Hepatocyte (in vitro differentiated cells): ENCODE data around the gene SPOUT1. TPM values are rescaled to one million over a fixed set of nuclear protein-coding genes. Genes with fewer than 3 reads are reported as not detected.

Experiments
- DNase-seq: peaks from one replicate; pipeline ENCODE4 v3.0.0-alpha.2; 2016; ENCODE audit warnings: low spot score
- H2AFZ ChIP-seq: fragments of 200-600 bp; sonication (generic); 2 replicates; pipeline ENCODE4 v1.6.0; 2016; ENCODE audit warnings: antibody characterized with exemption, mild to moderate bottlenecking
- H3K27ac ChIP-seq: fragments of 200-600 bp; sonication (generic); 2 replicates; pipeline ENCODE4 v1.5.1; 2016; ENCODE audit warnings: mild to moderate bottlenecking
- H3K27me3 ChIP-seq: fragments of 200-600 bp; sonication (generic); 2 replicates; pipeline ENCODE4 v1.6.1; 2016
- H3K36me3 ChIP-seq: fragments of 200-600 bp; sonication (generic); replicated peaks from 2 replicates; pipeline ENCODE4 v1.5.1; 2016; ENCODE audit warnings: low read depth; ENCODE audit not compliant: insufficient read depth
- H3K4me1 ChIP-seq: fragments of 200-600 bp; sonication (generic); 2 replicates; pipeline ENCODE4 v1.5.1; 2016; ENCODE audit warnings: mild to moderate bottlenecking, moderate library complexity; ENCODE audit not compliant: insufficient read depth
- H3K4me2 ChIP-seq: fragments of 200-600 bp; sonication (generic); 2 replicates; pipeline ENCODE4 v1.6.0; 2016
- H3K4me3 ChIP-seq: fragments of 200-600 bp; sonication (generic); 2 replicates; pipeline ENCODE4 v1.5.1; 2016; ENCODE audit warnings: mild to moderate bottlenecking
- H3K79me2 ChIP-seq: fragments of 200-600 bp; sonication (generic); 2 replicates; pipeline ENCODE4 v1.6.0; 2017; ENCODE audit warnings: mild to moderate bottlenecking
- H3K9me2 ChIP-seq: fragments of 200-600 bp; sonication (generic); replicated peaks from 2 replicates; pipeline ENCODE4 v1.6.0; 2017; ENCODE audit warnings: mild to moderate bottlenecking; ENCODE audit not compliant: insufficient read depth
- H3K9me3 ChIP-seq: fragments of 200-600 bp; sonication (generic); 2 replicates; pipeline ENCODE4 v1.5.1; 2016; ENCODE audit warnings: low read depth, mild to moderate bottlenecking
- H4K20me1 ChIP-seq: fragments of 200-600 bp; sonication (generic); 2 replicates; pipeline ENCODE4 v1.6.0; 2016; ENCODE audit warnings: mild to moderate bottlenecking; ENCODE audit not compliant: insufficient read depth, poor library complexity, severe bottlenecking
- CTCF ChIP-seq: fragments of 200-600 bp; sonication (generic); IDR thresholded peaks from 2 replicates; pipeline ENCODE4 v1.5.1; 2016; ENCODE audit warnings: antibody characterized with exemption, mild to moderate bottlenecking; ENCODE audit not compliant: poor library complexity
- EZH2 ChIP-seq: fragments of 200-600 bp; sonication (generic); IDR thresholded peaks from 2 replicates; pipeline ENCODE4 v1.6.1; 2016; ENCODE audit warnings: antibody characterized with exemption, mild to moderate bottlenecking, borderline replicate concordance
- EZH2phosphoT487 ChIP-seq: fragments of 200-600 bp; sonication (generic); IDR thresholded peaks from one replicate; pipeline ENCODE4 v1.6.1; 2018; ENCODE audit warnings: antibody characterized with exemption, mild to moderate bottlenecking, low read depth, moderate library complexity; ENCODE audit not compliant: unreplicated experiment, severe bottlenecking
- WGBS: methylation state at CpG from one replicate; pipeline ENCODE4 v1.1.6; 2016; ENCODE audit warnings: low lambda C conversion rate; ENCODE audit errors: missing lambda C conversion rate; 5-methylcytosine and 5-hydroxymethylcytosine counted together
- polyA plus RNA-seq: library from polyadenylated mRNA; unstranded; fragments of >200 nt; fragmentation: Nextera tagmentation; extraction: Ambion mirVana; gene quantifications from 2 replicates; pipeline ENCODE4 v1.2.1, GENCODE V29; 2016
- total RNA-seq: library from RNA; depleted of rRNA; stranded (reverse); fragments of >200 nt; gene quantifications from 2 replicates; pipeline ENCODE4 v1.2.3, GENCODE V29; 2014

SPOUT1 gene
- total and polyA plus RNA-seq, 2 experiments from 2014 or later = 27.3 to 38.5 TPM

- 93% methylated on average over 8 of the region's 8 CpGs for WGBS
- Histone ChIP-seq H3K27ac (no peak overlapping the region), H4K20me1 (no peaks in the 10 kb centered on the region), H3K9me3 (no peaks in the 10 kb centered on the region), H2AFZ (no peak overlapping the region), H3K4me2 (no peak overlapping the region), H3K27me3 (no peaks in the 10 kb centered on the region), H3K36me3 (no peaks in the 10 kb centered on the region), H3K9me2 (no peaks in the 10 kb centered on the region), H3K4me1 (peaks cover 5% of the 10 kb centered on the region), H3K79me2 (peaks cover 14% of the 10 kb centered on the region), H3K4me3 (no peak overlapping the region)
- TF ChIP-seq EZH2 (no peak), EZH2phosphoT487 (no peak), CTCF (no peak)
- DNase-seq = no peak
Observed at GRCh38 chr9:128792978-128793686, 36.5 kb downstream of the SPOUT1 start.

- H3K27ac ChIP-seq = no peak overlapping the region
Observed at GRCh38 chr9:128792134-128792533, 37.5 kb downstream of the SPOUT1 start.

GRCh38 chr9:128790536-128790935 is 39.1 kb downstream of the SPOUT1 start:
- no peaks in the 10 kb centered on the region for H3K9me2 ChIP-seq
- no peaks in the 10 kb centered on the region for H3K36me3 ChIP-seq
- H3K4me2 ChIP-seq = no peak overlapping the region

More at GRCh38 chr9:128792134-128792533, 37.5 kb downstream of the SPOUT1 start:
- no peak overlapping the region for H3K4me2 ChIP-seq
- H3K4me3 ChIP-seq = no peak overlapping the region
- no peaks in the 10 kb centered on the region for H3K9me2 ChIP-seq
- no peaks in the 10 kb centered on the region for H3K9me3 ChIP-seq
- H3K4me1 ChIP-seq = peaks cover 9% of the 10 kb centered on the region
- DNase-seq = no peak
- H3K36me3 ChIP-seq = no peaks in the 10 kb centered on the region
- H3K79me2 ChIP-seq = peaks cover 24% of the 10 kb centered on the region
- no peaks in the 10 kb centered on the region for H4K20me1 ChIP-seq
- WGBS = 82% methylated on average over 8 of the region's 9 CpGs
- TF ChIP-seq CTCF (no peak), EZH2phosphoT487 (no peak), EZH2 (no peak)
- H2AFZ ChIP-seq = no peak overlapping the region
- no peaks in the 10 kb centered on the region for H3K27me3 ChIP-seq

More at GRCh38 chr9:128790536-128790935, 39.1 kb downstream of the SPOUT1 start:
- H3K4me1 ChIP-seq = peaks cover 12% of the 10 kb centered on the region
- 93% methylated on average over 4 of the region's 4 CpGs for WGBS
- no peaks in the 10 kb centered on the region for H4K20me1 ChIP-seq
- no peak overlapping the region for H3K4me3 ChIP-seq
- TF ChIP-seq EZH2phosphoT487 (no peak), CTCF (no peak), EZH2 (no peak)
- peaks cover 24% of the 10 kb centered on the region for H3K79me2 ChIP-seq
- no peaks in the 10 kb centered on the region for H3K27me3 ChIP-seq
- H3K27ac ChIP-seq = no peak overlapping the region
- no peak overlapping the region for H2AFZ ChIP-seq
- DNase-seq = no peak
- H3K9me3 ChIP-seq = no peaks in the 10 kb centered on the region
